ENCODE results near the gene CGNL1.

DNA sequence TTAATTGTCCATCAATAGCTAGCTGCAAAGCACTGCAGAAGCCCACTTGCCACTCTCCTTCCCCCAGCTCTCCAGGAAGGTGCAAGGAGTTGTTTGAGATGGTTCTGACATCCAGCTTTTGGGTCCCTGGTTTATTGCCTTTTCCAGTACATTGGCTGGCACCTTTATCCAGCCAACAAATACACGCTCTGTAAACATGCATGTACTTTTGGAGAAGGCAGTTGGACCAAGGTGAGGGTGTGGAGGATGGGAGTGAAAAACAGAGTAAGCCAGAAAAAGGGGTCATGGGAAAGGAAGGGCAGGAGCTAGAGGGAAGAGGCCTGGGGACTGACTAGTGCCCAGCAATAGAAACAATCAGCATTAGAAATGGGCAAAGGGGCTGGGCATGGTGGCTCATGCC, 102.7 kb downstream of the CGNL1 start:
- TF ChIP-seq, protein P1, sequence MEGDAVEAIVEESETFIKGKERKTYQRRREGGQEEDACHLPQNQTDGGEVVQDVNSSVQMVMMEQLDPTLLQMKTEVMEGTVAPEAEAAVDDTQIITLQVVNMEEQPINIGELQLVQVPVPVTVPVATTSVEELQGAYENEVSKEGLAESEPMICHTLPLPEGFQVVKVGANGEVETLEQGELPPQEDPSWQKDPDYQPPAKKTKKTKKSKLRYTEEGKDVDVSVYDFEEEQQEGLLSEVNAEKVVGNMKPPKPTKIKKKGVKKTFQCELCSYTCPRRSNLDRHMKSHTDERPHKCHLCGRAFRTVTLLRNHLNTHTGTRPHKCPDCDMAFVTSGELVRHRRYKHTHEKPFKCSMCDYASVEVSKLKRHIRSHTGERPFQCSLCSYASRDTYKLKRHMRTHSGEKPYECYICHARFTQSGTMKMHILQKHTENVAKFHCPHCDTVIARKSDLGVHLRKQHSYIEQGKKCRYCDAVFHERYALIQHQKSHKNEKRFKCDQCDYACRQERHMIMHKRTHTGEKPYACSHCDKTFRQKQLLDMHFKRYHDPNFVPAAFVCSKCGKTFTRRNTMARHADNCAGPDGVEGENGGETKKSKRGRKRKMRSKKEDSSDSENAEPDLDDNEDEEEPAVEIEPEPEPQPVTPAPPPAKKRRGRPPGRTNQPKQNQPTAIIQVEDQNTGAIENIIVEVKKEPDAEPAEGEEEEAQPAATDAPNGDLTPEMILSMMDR (IDR thresholded peaks at IDR 0.05; ENCODE audit: insufficient read depth, low read length, poor library complexity, severe bottlenecking), result no peak
- TF ChIP-seq EZH2phosphoT487 (conservative IDR thresholded peaks at IDR 0.05; ENCODE audit: low read length), result no peak

Measured in SU-DHL-6 (cell line).